Glutamatergic neuron (in vitro differentiated cells): Measurements from ENCODE around the gene FOXD4L6. TPM values are rescaled to one million over a fixed set of nuclear protein-coding genes. Genes with fewer than 3 reads are reported as not detected.

ENCODE experiments used
- total RNA-seq: library from RNA; stranded (reverse); fragmentation: NEBNext Ultra II Directional; extraction: Animal tissue kit (Norgen Biotek cat#: 25700); gene quantifications from one replicate; pipeline ENCODE4 v1.2.1, GENCODE V29; 2021; ENCODE audit not compliant: unreplicated experiment

The FOXD4L6 gene
- total RNA-seq, 1 donor from 2014 or later: not detected

Other genes starting within 250 kb of the FOXD4L6 start
- gene ZNG1F, start 60.6 kb upstream of the FOXD4L6 start, total RNA-seq: 7.5 TPM